K562 (cell line): ENCODE measurements around the gene SLC39A3. TPM values are rescaled to one million over a fixed set of nuclear protein-coding genes. Genes with fewer than 3 reads are reported as not detected.
A peak's percentile ranks its signal among the peaks of the same experiment; 100 is the strongest.

Experiments
- BCL6 ChIP-seq: fragments of 250-450 bp; sonication (Bioruptor Pico); IDR thresholded peaks from 2 replicates; pipeline ENCODE4 v1.4.0; 2020
- BHLHE40 ChIP-seq: IDR thresholded peaks from 2 replicates; pipeline ENCODE4 v1.6.1; 2011; ENCODE audit warnings: low read length, improper control_type of control experiment
- CBFA2T2 ChIP-seq: fragments of 450-650 bp; conservative IDR thresholded peaks from 2 replicates; pipeline ENCODE4 v1.6.1; 2017; ENCODE audit warnings: mild to moderate bottlenecking
- CHCHD3 ChIP-seq: fragments of 250-450 bp; sonication (Bioruptor Pico); IDR thresholded peaks from 2 replicates; pipeline ENCODE4 v2.1.2; 2022; ENCODE audit warnings: mild to moderate bottlenecking
- CREBBP ChIP-seq: IDR thresholded peaks from one replicate; pipeline ENCODE4 v1.6.1; 2012; ENCODE audit warnings: low read depth, mild to moderate bottlenecking, control low read depth, inconsistent platforms, low read length
- ETV1 ChIP-seq: fragments of 450-650 bp; conservative IDR thresholded peaks from 2 replicates; pipeline ENCODE4 v1.6.1; 2016; ENCODE audit warnings: missing genetic modification characterization, control low read depth, low read depth, missing compliant biosample characterization
- GMEB1 ChIP-seq: fragments of 250-450 bp; sonication (Bioruptor Pico); IDR thresholded peaks from 2 replicates; pipeline ENCODE4 v1.4.0; 2020; ENCODE audit warnings: mild to moderate bottlenecking
- JUND ChIP-seq, 2 experiments: IDR thresholded peaks; 2 replicates in 1 of 2; 3 replicates in 1 of 2; pipeline ENCODE4 v1.6.1; 2011; ENCODE audit warnings: borderline replicate concordance in 2 of 2, low read depth in 2 of 2, low read length in 2 of 2, improper control_type of control experiment in 1 of 2, missing biosample characterization in 1 of 2, missing genetic modification characterization in 1 of 2, missing genetic modification reagents in 1 of 2
- KDM4B ChIP-seq, 2 experiments: fragments of 450-650 bp in 1 of 2; sonication (generic) in 1 of 2; IDR thresholded peaks; 2 replicates each; pipeline ENCODE4 v1.6.1; 2016 to 2017; ENCODE audit warnings: borderline replicate concordance in 2 of 2, antibody characterized with exemption in 1 of 2, low read depth in 1 of 2, mild to moderate bottlenecking in 1 of 2
- MEF2D ChIP-seq: conservative IDR thresholded peaks from 2 replicates; pipeline ENCODE4 v1.6.1; 2016; ENCODE audit warnings: low read depth, missing genetic modification characterization, missing compliant biosample characterization
- MXD1 ChIP-seq: fragments of 250-450 bp; sonication (Bioruptor Pico); IDR thresholded peaks from 2 replicates; pipeline ENCODE4 v1.8.0; 2021; ENCODE audit warnings: borderline replicate concordance, mild to moderate bottlenecking, moderate library complexity; ENCODE audit not compliant: poor library complexity, severe bottlenecking
- NCOA1 ChIP-seq: fragments of 450-650 bp; IDR thresholded peaks from 2 replicates; pipeline ENCODE4 v1.6.1; 2016; ENCODE audit warnings: low read depth
- NCOR1 ChIP-seq: fragments of 450-650 bp; IDR thresholded peaks from 2 replicates; pipeline ENCODE4 v1.6.1; 2016; ENCODE audit warnings: mild to moderate bottlenecking, moderate library complexity
- NR1H2 ChIP-seq: sonication (generic); formaldehyde crosslinking; IDR thresholded peaks from 2 replicates; pipeline ENCODE4 v1.4.0; 2020; ENCODE audit warnings: mild to moderate bottlenecking, missing genetic modification reagents
- RBM15 ChIP-seq: fragments of 200-400 bp; formaldehyde crosslinking; IDR thresholded peaks from 2 replicates; pipeline ENCODE4 v1.6.1; 2018; ENCODE audit warnings: mild to moderate bottlenecking, low read length, moderate library complexity; ENCODE audit not compliant: insufficient read depth
- RBM25 ChIP-seq: fragments of 200-400 bp; formaldehyde crosslinking; IDR thresholded peaks from 2 replicates; pipeline ENCODE4 v1.6.1; 2018; ENCODE audit warnings: low read length, low read depth, moderate library complexity; ENCODE audit not compliant: severe bottlenecking
- TAF1 ChIP-seq: IDR thresholded peaks from 2 replicates; pipeline ENCODE4 v1.6.1; 2011; ENCODE audit warnings: mild to moderate bottlenecking, low read length, moderate library complexity; ENCODE audit not compliant: insufficient read depth, control insufficient read depth, severe bottlenecking; ENCODE audit errors: extremely low read depth
- TOE1 ChIP-seq, 2 experiments: fragments of 450-650 bp in 1 of 2; sonication (generic) in 1 of 2; formaldehyde crosslinking in 1 of 2; IDR thresholded peaks; 2 replicates each; pipeline versions ENCODE4 v1.7.1 to v1.8.0; 2016 to 2022; ENCODE audit warnings: borderline replicate concordance in 2 of 2, mild to moderate bottlenecking in 2 of 2, antibody characterized with exemption in 1 of 2, inconsistent platforms in 1 of 2, low read depth in 1 of 2, missing genetic modification reagents in 1 of 2, moderate library complexity in 1 of 2
- U2AF2 ChIP-seq: fragments of 200-400 bp; formaldehyde crosslinking; optimal IDR thresholded peaks from 2 replicates; pipeline ENCODE3; 2017; ENCODE audit warnings: low read depth, mild to moderate bottlenecking, low read length
- ZBTB34 ChIP-seq: fragments of 250-450 bp; sonication (Bioruptor Pico); IDR thresholded peaks from 2 replicates; pipeline ENCODE4 v1.8.0; 2021; ENCODE audit warnings: mild to moderate bottlenecking, moderate library complexity
- ZKSCAN1 ChIP-seq: fragments of 150-350 bp; IDR thresholded peaks from 2 replicates; pipeline ENCODE4 v1.6.1; 2016; ENCODE audit warnings: low read depth, low read length
- ZNF282 ChIP-seq: sonication (generic); formaldehyde crosslinking; IDR thresholded peaks from 2 replicates; pipeline ENCODE4 v1.8.1; 2023; ENCODE audit warnings: missing genetic modification reagents
- ZNF586 ChIP-seq: fragments of 450-650 bp; formaldehyde crosslinking; conservative IDR thresholded peaks from 2 replicates; pipeline ENCODE4 v1.4.0; 2020; ENCODE audit warnings: mild to moderate bottlenecking, moderate library complexity
- polyA plus RNA-seq, 8 experiments: library from polyadenylated mRNA; depleted of rRNA in 4 of 8; stranded (reverse) in 5 of 8; unstranded in 3 of 8; fragments of >200 nt; fragmentation: Nextera tagmentation in 2 of 8; fragmentation: Illumina TruSeq in 1 of 8; extraction: Ambion mirVana in 2 of 8; extraction: Trizol in 1 of 8; gene quantifications; 2 replicates each; pipeline versions ENCODE4 v1.2.1 to v1.2.3, GENCODE V29; 2011 to 2014; ENCODE audit warnings: inconsistent platforms in 1 of 8, missing spikeins in 1 of 8
- total RNA-seq, 7 experiments: library from RNA; depleted of rRNA in 6 of 7; stranded (reverse); fragments of >200 nt in 6 of 7; fragmentation: Illumina TruSeq in 2 of 7; extraction: Trizol in 2 of 7; gene quantifications; 2 replicates each; pipeline versions ENCODE4 v1.2.1 to v1.2.3, GENCODE V29; 2011 to 2021; ENCODE audit warnings: low replicate concordance in 1 of 7

SLC39A3 gene
- total and polyA plus RNA-seq, 9 of the 15 experiments (the other 6 are each of a cell fraction or from before 2014, with no cell fraction given): 2.3 to 215 (median 127) TPM

- TF ChIP-seq GMEB1 (CRISPR knock-in tag): no peak
- no peak for TF ChIP-seq MEF2D
- TF ChIP-seq CREBBP: no peak
- no peak for TF ChIP-seq ZBTB34
- no peak for TF ChIP-seq ZNF586 (CRISPR knock-in tag)
- no peak for TF ChIP-seq NCOA1
- no peak for TF ChIP-seq CHCHD3 (CRISPR knock-in tag)
- no peak for TF ChIP-seq NR1H2 (CRISPR knock-in tag)
- TF ChIP-seq MXD1: no peak
- TF ChIP-seq KDM4B (IDR thresholded peaks at IDR 0.05; ENCODE audit: borderline replicate concordance in 2 of 2, low read depth in 1 of 2): no peak
- no peak for TF ChIP-seq U2AF2
- TF ChIP-seq RBM25: no peak
- no peak for TF ChIP-seq ZKSCAN1
- peak; percentile 70 for TF ChIP-seq CBFA2T2
- TF ChIP-seq BCL6 (CRISPR knock-in tag): no peak
- TF ChIP-seq RBM15: no peak
- TF ChIP-seq ETV1 (tag): no peak
- TF ChIP-seq ZNF282 (CRISPR knock-in tag): no peak
- TF ChIP-seq JUND (IDR thresholded peaks at IDR 0.05; ENCODE audit: borderline replicate concordance, low read depth, low read length): no peak
- TF ChIP-seq JUND (tag; IDR thresholded peaks at IDR 0.05; ENCODE audit: borderline replicate concordance, low read depth, low read length): no peak
- TF ChIP-seq TAF1: no peak
- peak; percentile 91 for TF ChIP-seq TOE1 (IDR thresholded peaks at IDR 0.05; ENCODE audit: borderline replicate concordance)
- TF ChIP-seq TOE1 (CRISPR knock-in tag; IDR thresholded peaks at IDR 0.05; ENCODE audit: borderline replicate concordance, low read depth): no peak
- no peak for TF ChIP-seq NCOR1
- TF ChIP-seq BHLHE40: 0 out of 2 replicates have a peak, but pooled peaks have one; percentile 10
Observed at GRCh38 chr19:2728783-2729387, 10.9 kb downstream of the SLC39A3 start (continued).
